ENCODE results near the gene OR4D1.

- TF ChIP-seq, protein P1, sequence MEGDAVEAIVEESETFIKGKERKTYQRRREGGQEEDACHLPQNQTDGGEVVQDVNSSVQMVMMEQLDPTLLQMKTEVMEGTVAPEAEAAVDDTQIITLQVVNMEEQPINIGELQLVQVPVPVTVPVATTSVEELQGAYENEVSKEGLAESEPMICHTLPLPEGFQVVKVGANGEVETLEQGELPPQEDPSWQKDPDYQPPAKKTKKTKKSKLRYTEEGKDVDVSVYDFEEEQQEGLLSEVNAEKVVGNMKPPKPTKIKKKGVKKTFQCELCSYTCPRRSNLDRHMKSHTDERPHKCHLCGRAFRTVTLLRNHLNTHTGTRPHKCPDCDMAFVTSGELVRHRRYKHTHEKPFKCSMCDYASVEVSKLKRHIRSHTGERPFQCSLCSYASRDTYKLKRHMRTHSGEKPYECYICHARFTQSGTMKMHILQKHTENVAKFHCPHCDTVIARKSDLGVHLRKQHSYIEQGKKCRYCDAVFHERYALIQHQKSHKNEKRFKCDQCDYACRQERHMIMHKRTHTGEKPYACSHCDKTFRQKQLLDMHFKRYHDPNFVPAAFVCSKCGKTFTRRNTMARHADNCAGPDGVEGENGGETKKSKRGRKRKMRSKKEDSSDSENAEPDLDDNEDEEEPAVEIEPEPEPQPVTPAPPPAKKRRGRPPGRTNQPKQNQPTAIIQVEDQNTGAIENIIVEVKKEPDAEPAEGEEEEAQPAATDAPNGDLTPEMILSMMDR (IDR thresholded peaks at IDR 0.05; ENCODE audit: control extremely low read depth in 1 of 3, insufficient read depth in 1 of 3, low read depth in 1 of 3, low read length in 3 of 3), result no peak
- no peak for TF ChIP-seq JUND (IDR thresholded peaks at IDR 0.05; ENCODE audit: low read length)
Observed at GRCh38 chr17:58117382-58117781, 30.8 kb upstream of the OR4D1 start.

Data from H1 (cell line).